Vagina (tissue), 2 donors: Measurements from ENCODE around the gene CRAT. TPM values are rescaled to one million over a fixed set of nuclear protein-coding genes. Genes with fewer than 3 reads are reported as not detected.

ENCODE experiments used
- DNase-seq, 2 donors: peaks; one replicate each; pipeline ENCODE4 v3.0.0-alpha.2; 2017; ENCODE audit errors: extremely low spot score in 2 of 2
- H3K27ac ChIP-seq: fragments of 200-600 bp; sonication (generic); one replicate; pipeline ENCODE4 v1.5.1; 2019
- H3K27me3 ChIP-seq: fragments of 200-600 bp; sonication (generic); one replicate; pipeline ENCODE4 v1.5.1; 2019
- H3K36me3 ChIP-seq, 2 donors: fragments of 200-600 bp; sonication (generic); one replicate each; pipeline ENCODE4 v1.5.1; 2017 to 2019
- H3K4me1 ChIP-seq: fragments of 200-600 bp; sonication (generic); one replicate; pipeline ENCODE4 v1.5.1; 2019
- H3K4me3 ChIP-seq, 2 donors: fragments of 200-600 bp; sonication (generic); 1 replicate in 1 of 2; 2 replicates in 1 of 2; pipeline ENCODE4 v1.5.1; 2016 to 2019
- H3K9me3 ChIP-seq: fragments of 200-600 bp; sonication (generic); one replicate; pipeline ENCODE4 v1.5.1; 2019
- CTCF ChIP-seq, 3 experiments: fragments of 450-650 bp in 2 of 3; fragments of 200-600 bp in 1 of 3; sonication (generic) in 1 of 3; IDR thresholded peaks; one replicate each; pipeline ENCODE4 v1.5.1; 2017 to 2019; ENCODE audit warnings: antibody characterized with exemption in 3 of 3, mild to moderate bottlenecking in 2 of 3, moderate library complexity in 2 of 3
- POLR2A ChIP-seq, 2 donors: fragments of 450-650 bp; IDR thresholded peaks; one replicate each; pipeline ENCODE4 v1.6.1; 2017; ENCODE audit warnings: antibody characterized with exemption in 2 of 2, mild to moderate bottlenecking in 2 of 2, moderate library complexity in 2 of 2
- POLR2AphosphoS5 ChIP-seq, 2 donors: sonication (generic); formaldehyde crosslinking; IDR thresholded peaks; one replicate each; pipeline ENCODE4 v1.9.0; 2017; ENCODE audit warnings: antibody characterized with exemption in 2 of 2, mild to moderate bottlenecking in 2 of 2, low read depth in 1 of 2; ENCODE audit not compliant: insufficient read depth in 1 of 2
- intact Hi-C: fragments of 100-400 bp; cut with DNase I; formaldehyde crosslinking; loops from one replicate; pipeline ENCODE4 v1.15.1; 2023
- total RNA-seq: library from RNA; depleted of rRNA; stranded (reverse); fragments of >200 nt; gene quantifications from one replicate; pipeline ENCODE4 v1.2.3, GENCODE V29; 2016

The CRAT gene
- total RNA-seq, 1 donor from 2014 or later, result 59.9 TPM

- Histone ChIP-seq H3K36me3 (peaks cover 0 to 6% of the 10 kb centered on the region in 2 donors), H3K4me3 (no peak overlapping the region), H3K27ac (no peak overlapping the region), H3K9me3 (no peaks in the 10 kb centered on the region), H3K4me1 (peaks cover 33% of the 10 kb centered on the region), H3K27me3 (no peaks in the 10 kb centered on the region)
- TF ChIP-seq POLR2A (IDR thresholded peaks at IDR 0.05), result no peak
- no peak for TF ChIP-seq CTCF (IDR thresholded peaks at IDR 0.05)
- no peak for TF ChIP-seq POLR2AphosphoS5 (IDR thresholded peaks at IDR 0.05; ENCODE audit: insufficient read depth in 1 of 2, low read depth in 1 of 2)
- DNase-seq, result no peak
- intact Hi-C loops, result no loop called here
These were observed 2.9 kb downstream of the CRAT start for GRCh38 chr9:129107651-129108050.

- peaks cover 0 to 6% of the 10 kb centered on the region in 2 donors for H3K36me3 ChIP-seq
- peaks cover 23% of the 10 kb centered on the region for H3K4me1 ChIP-seq
- H3K27ac ChIP-seq, result no peak overlapping the region
- H3K9me3 ChIP-seq, result no peaks in the 10 kb centered on the region
- no peak for DNase-seq
- no peak for TF ChIP-seq POLR2AphosphoS5 (IDR thresholded peaks at IDR 0.05; ENCODE audit: insufficient read depth in 1 of 2, low read depth in 1 of 2)
- TF ChIP-seq POLR2A (IDR thresholded peaks at IDR 0.05), result no peak
- TF ChIP-seq CTCF (IDR thresholded peaks at IDR 0.05), result no peak
- no peaks in the 10 kb centered on the region for H3K27me3 ChIP-seq
- intact Hi-C loops, result no loop called here
- H3K4me3 ChIP-seq, result no peak overlapping the region
These were observed 4.5 kb downstream of the CRAT start for GRCh38 chr9:129105857-129106694.

GRCh38 chr9:129104051-129104450, 6.5 kb downstream of the CRAT start:
- Histone ChIP-seq H3K27ac (no peak overlapping the region), H3K27me3 (no peaks in the 10 kb centered on the region), H3K9me3 (no peaks in the 10 kb centered on the region), H3K4me1 (peaks cover 9% of the 10 kb centered on the region), H3K4me3 (no peak overlapping the region), H3K36me3 (peaks cover 0 to 6% of the 10 kb centered on the region in 2 donors)
- DNase-seq, result no peak
- intact Hi-C loops, result no loop called here
- no peak for TF ChIP-seq POLR2A (IDR thresholded peaks at IDR 0.05)
- TF ChIP-seq POLR2AphosphoS5 (IDR thresholded peaks at IDR 0.05; ENCODE audit: insufficient read depth in 1 of 2, low read depth in 1 of 2), result no peak

GRCh38 chr9:129103595-129103965, 7.0 kb downstream of the CRAT start:
- no peak for DNase-seq
- Histone ChIP-seq H3K4me1 (peaks cover 5% of the 10 kb centered on the region), H3K36me3 (peaks cover 0 to 6% of the 10 kb centered on the region in 2 donors), H3K27me3 (no peaks in the 10 kb centered on the region), H3K4me3 (no peak overlapping the region), H3K9me3 (no peaks in the 10 kb centered on the region), H3K27ac (no peak overlapping the region)
- TF ChIP-seq CTCF (IDR thresholded peaks at IDR 0.05) (no peak), POLR2AphosphoS5 (IDR thresholded peaks at IDR 0.05; ENCODE audit: insufficient read depth in 1 of 2, low read depth in 1 of 2) (no peak), POLR2A (IDR thresholded peaks at IDR 0.05) (no peak)
- intact Hi-C loops, result no loop called here

GRCh38 chr9:129102791-129103594, 7.6 kb downstream of the CRAT start:
- H3K27me3 ChIP-seq, result no peaks in the 10 kb centered on the region
- no peak for DNase-seq
- intact Hi-C loops, result no loop called here
- H3K4me1 ChIP-seq, result no peaks in the 10 kb centered on the region
- no peak overlapping the region for H3K27ac ChIP-seq
- TF ChIP-seq CTCF (IDR thresholded peaks at IDR 0.05) (no peak), POLR2A (IDR thresholded peaks at IDR 0.05) (no peak), POLR2AphosphoS5 (IDR thresholded peaks at IDR 0.05; ENCODE audit: insufficient read depth in 1 of 2, low read depth in 1 of 2) (no peak)
- H3K36me3 ChIP-seq, result peaks cover 0 to 12% of the 10 kb centered on the region in 2 donors
- H3K9me3 ChIP-seq, result no peaks in the 10 kb centered on the region
- H3K4me3 ChIP-seq, result no peak overlapping the region
